Measurements from ENCODE around the gene PIK3IP1.
A peak's percentile ranks its signal among the peaks of the same experiment; 100 is the strongest.
"Not testable (repeated sequence)": the region's sequence is repeated elsewhere in the genome, so short reads cannot be mapped to it uniquely, and the experiment has no call there.

Gene PIK3IP1

GRCh38 chr22:31248965-31249958 lies 43.0 kb downstream of the PIK3IP1 start:
- no peak for DNase-seq (ENCODE audit: low spot score)

- DNase-seq (ENCODE audit: low spot score) = peak; percentile 92
Observed at GRCh38 chr22:31248138-31248745, 44.0 kb downstream of the PIK3IP1 start.

- DNase-seq (ENCODE audit: low spot score) = peak; percentile 97
Observed at GRCh38 chr22:31247726-31248125, 44.6 kb downstream of the PIK3IP1 start.

- DNase-seq (ENCODE audit: low spot score) = no peak
Observed at GRCh38 chr22:31246687-31247086, 45.6 kb downstream of the PIK3IP1 start.

- DNase-seq (ENCODE audit: low spot score) = not testable (repeated sequence)
Observed at GRCh38 chr22:31245998-31246397, 46.3 kb downstream of the PIK3IP1 start.

GRCh38 chr22:31244943-31245451 lies 47.3 kb downstream of the PIK3IP1 start:
- DNase-seq (ENCODE audit: low spot score) = no peak

GRCh38 chr22:31244046-31244942 lies 48.0 kb downstream of the PIK3IP1 start:
- peak; percentile 75 for DNase-seq (ENCODE audit: low spot score)

GRCh38 chr22:31243339-31244045 lies 48.8 kb downstream of the PIK3IP1 start:
- DNase-seq (ENCODE audit: low spot score) = no peak

GRCh38 chr22:31241936-31242335 lies 50.4 kb downstream of the PIK3IP1 start:
- DNase-seq (ENCODE audit: low spot score) = no peak

- no peak for DNase-seq (ENCODE audit: low spot score)
Observed at GRCh38 chr22:31241200-31241599, 51.1 kb downstream of the PIK3IP1 start.

GRCh38 chr22:31239771-31240370 lies 52.4 kb downstream of the PIK3IP1 start:
- no peak for DNase-seq (ENCODE audit: low spot score)

- DNase-seq (ENCODE audit: low spot score) = no peak
Observed at GRCh38 chr22:31238057-31238456, 54.2 kb downstream of the PIK3IP1 start.

- DNase-seq (ENCODE audit: low spot score) = not testable (repeated sequence)
Observed at GRCh38 chr22:31236044-31236443, 56.2 kb downstream of the PIK3IP1 start.

GRCh38 chr22:31235081-31235480 lies 57.2 kb downstream of the PIK3IP1 start:
- DNase-seq (ENCODE audit: low spot score) = no peak

- DNase-seq (ENCODE audit: low spot score) = no peak
Observed at GRCh38 chr22:31233001-31233400, 59.3 kb downstream of the PIK3IP1 start.
